GM12878 (cell line): ENCODE results near the gene RAB31. TPM values are rescaled to one million over a fixed set of nuclear protein-coding genes. Genes with fewer than 3 reads are reported as not detected.

ENCODE experiments used
- ATAC-seq: fragments of 200-7000 bp; cut with Tn5 transposase; 3 replicates; pipeline ENCODE4 v1.9.1; 2020; ENCODE audit warnings: mild to moderate bottlenecking, moderate library complexity
- BruUV-seq: library from RNA; stranded (reverse); fragments of 400-500 nt; replicated peaks from 2 replicates; lab custom pipeline; 2021; lab: Mats Ljungman, UMichigan
- CTCF ChIA-PET: fragments of 300-600 bp; sonication (Branson Sonifier 250); formaldehyde crosslinking; extraction: SDS; loops from one replicate; lab custom pipeline; 2021; ENCODE audit warnings: inconsistent platforms; lab: Yijun Ruan, JAX
- POLR2A ChIA-PET: fragments of 350-600 bp; formaldehyde crosslinking; extraction: SDS; loops from one replicate; lab custom pipeline; 2021; ENCODE audit warnings: inconsistent platforms; lab: Charles Lee
- RAD21 ChIA-PET: fragments of 300-600 bp; sonication (Branson Sonifier 250); formaldehyde crosslinking; loops from one replicate; lab custom pipeline; 2023; ENCODE audit warnings: antibody characterized with exemption; ENCODE audit not compliant: unreplicated experiment; lab: Charles Lee
- SMC1A ChIA-PET: fragments of 300-600 bp; sonication (Branson Sonifier 250); formaldehyde crosslinking; loops from one replicate; lab custom pipeline; 2023; ENCODE audit not compliant: unreplicated experiment, uncharacterized antibody; lab: Charles Lee
- DNase-seq: peaks from one replicate; pipeline ENCODE4 v3.0.0-alpha.2; 2011; ENCODE audit warnings: low read depth, low spot score
- FAIRE-seq: peaks from 3 replicates; lab custom pipeline; 2011; peaks lifted over from hg19 to GRCh38; lab: Jason Lieb, UNC
- H2AFZ ChIP-seq: 2 replicates; pipeline ENCODE4 v1.6.0; 2011; ENCODE audit warnings: low read depth, low read length, control low read depth; ENCODE audit not compliant: control insufficient read depth
- H3K27ac ChIP-seq: 2 replicates; pipeline ENCODE4 v1.5.1; 2011; ENCODE audit warnings: control low read depth; ENCODE audit not compliant: control insufficient read depth, insufficient read depth
- H3K27me3 ChIP-seq, 2 experiments: replicated peaks in 1 of 2; 2 replicates each; pipeline versions ENCODE4 v1.6.0 to v1.6.1; 2011; ENCODE audit warnings: low read length in 1 of 2; ENCODE audit not compliant: control insufficient read depth in 2 of 2, insufficient read depth in 2 of 2
- H3K36me3 ChIP-seq, 2 experiments: 2 replicates each; pipeline ENCODE4 v1.5.1; 2011; ENCODE audit warnings: low read length in 1 of 2; ENCODE audit not compliant: control insufficient read depth in 2 of 2, insufficient read depth in 2 of 2
- H3K4me1 ChIP-seq: 2 replicates; pipeline ENCODE4 v1.6.1; 2011; ENCODE audit warnings: mild to moderate bottlenecking, low read length, moderate library complexity, mixed read lengths; ENCODE audit not compliant: control insufficient read depth, insufficient read depth
- H3K4me2 ChIP-seq: 2 replicates; pipeline ENCODE4 v1.6.0; 2011; ENCODE audit warnings: control low read depth; ENCODE audit not compliant: control insufficient read depth, insufficient read depth
- H3K4me3 ChIP-seq: fragments of 200-600 bp; sonication (generic); 2 replicates; pipeline ENCODE4 v1.5.1; 2016
- H3K79me2 ChIP-seq: 2 replicates; pipeline ENCODE4 v1.6.0; 2011; ENCODE audit warnings: low read length; ENCODE audit not compliant: control insufficient read depth, insufficient read depth
- H3K9ac ChIP-seq: 2 replicates; pipeline ENCODE4 v1.8.0; 2011; ENCODE audit warnings: low read length, control low read depth, mixed read lengths; ENCODE audit not compliant: control insufficient read depth, insufficient read depth
- H3K9me3 ChIP-seq: replicated peaks from 3 replicates; pipeline ENCODE4 v1.5.1; 2011; ENCODE audit warnings: mild to moderate bottlenecking, low read length; ENCODE audit not compliant: control insufficient read depth, insufficient read depth
- H4K20me1 ChIP-seq: 2 replicates; pipeline ENCODE4 v1.6.0; 2011; ENCODE audit not compliant: control insufficient read depth, insufficient read depth
- ATF3 ChIP-seq: IDR thresholded peaks from 2 replicates; pipeline ENCODE4 v1.6.1; 2011; ENCODE audit warnings: low read depth, mild to moderate bottlenecking, low read length, moderate library complexity, borderline replicate concordance; ENCODE audit errors: extremely low read depth
- CEBPZ ChIP-seq: fragments of 150-350 bp; IDR thresholded peaks from 2 replicates; pipeline ENCODE4 v1.6.1; 2016; ENCODE audit warnings: low read depth, low read length
- CHD4 ChIP-seq: fragments of 200-600 bp; sonication (generic); IDR thresholded peaks from 2 replicates; pipeline ENCODE4 v1.6.1; 2016; ENCODE audit warnings: mild to moderate bottlenecking
- EED ChIP-seq: sonication (generic); IDR thresholded peaks from 2 replicates; pipeline ENCODE4 v1.6.1; 2016; ENCODE audit warnings: antibody characterized with exemption, low read depth
- HDGF ChIP-seq: fragments of 450-650 bp; IDR thresholded peaks from 2 replicates; pipeline ENCODE4 v1.6.1; 2016; ENCODE audit warnings: antibody characterized with exemption
- IKZF2 ChIP-seq, 2 experiments: fragments of 450-650 bp; IDR thresholded peaks; 2 replicates each; pipeline ENCODE4 v1.6.1; 2017; ENCODE audit warnings: mild to moderate bottlenecking in 2 of 2, moderate library complexity in 2 of 2
- IRF3 ChIP-seq: fragments of 450-650 bp; IDR thresholded peaks from 2 replicates; pipeline ENCODE4 v1.6.1; 2014; ENCODE audit warnings: mild to moderate bottlenecking
- IRF4 ChIP-seq: IDR thresholded peaks from 2 replicates; pipeline ENCODE4 v1.6.1; 2011; ENCODE audit warnings: low read depth, low read length
- KDM1A ChIP-seq: fragments of 200-600 bp; sonication (generic); IDR thresholded peaks from 2 replicates; pipeline ENCODE4 v1.6.1; 2016; ENCODE audit warnings: borderline replicate concordance
- MYB ChIP-seq: fragments of 150-350 bp; IDR thresholded peaks from 2 replicates; pipeline ENCODE4 v1.6.1; 2014; ENCODE audit warnings: mild to moderate bottlenecking, low read depth, low read length, borderline replicate concordance
- NRF1 ChIP-seq: conservative IDR thresholded peaks from 2 replicates; pipeline ENCODE4 v1.6.1; 2011; ENCODE audit warnings: mild to moderate bottlenecking, low read depth, low read length, improper control_type of control experiment
- RUNX3 ChIP-seq: IDR thresholded peaks from 2 replicates; pipeline ENCODE4 v1.6.1; 2012; ENCODE audit warnings: low read length, inconsistent platforms
- SKIL ChIP-seq: fragments of 450-650 bp; IDR thresholded peaks from 2 replicates; pipeline ENCODE4 v1.6.1; 2017; ENCODE audit warnings: mild to moderate bottlenecking, low read depth, inconsistent platforms; ENCODE audit not compliant: poor library complexity, severe bottlenecking
- SREBF1 ChIP-seq: IDR thresholded peaks from 2 replicates; pipeline ENCODE4 v1.6.1; 2012; ENCODE audit warnings: mild to moderate bottlenecking, low read length
- USF2 ChIP-seq: IDR thresholded peaks from 2 replicates; pipeline ENCODE4 v1.6.1; 2011; ENCODE audit warnings: low read depth, low read length, improper control_type of control experiment, borderline replicate concordance
- YBX1 ChIP-seq: fragments of 450-650 bp; IDR thresholded peaks from 2 replicates; pipeline ENCODE4 v1.6.1; 2016; ENCODE audit warnings: antibody characterized with exemption
- WGBS: methylation state at CpG from one replicate; pipeline ENCODE4 v1.1.6; 2016; ENCODE audit warnings: low lambda C conversion rate; ENCODE audit not compliant: insufficient replicate concordance, insufficient coverage; ENCODE audit errors: missing lambda C conversion rate; 5-methylcytosine and 5-hydroxymethylcytosine counted together
- in situ Hi-C: fragments of 300-500 bp; cut with MboI; formaldehyde crosslinking; loops from 9 replicates; pipeline ENCODE4 v1.14.3; 2018; ENCODE audit warnings: mixed read lengths
- intact Hi-C: fragments of 100-400 bp; cut with micrococcal nuclease; formaldehyde crosslinking; loops from one replicate; pipeline ENCODE4 v1.14.2; 2022; ENCODE audit not compliant: unreplicated experiment
- polyA plus RNA-seq, 11 experiments: library from polyadenylated mRNA; depleted of rRNA in 4 of 11; unstranded in 6 of 11; stranded (reverse) in 5 of 11; fragments of >200 nt; fragmentation: Nextera tagmentation in 4 of 11; fragmentation: Illumina TruSeq in 1 of 11; extraction: Ambion mirVana in 4 of 11; extraction: Trizol in 1 of 11; gene quantifications; 1 replicate in 1 of 11; 2 replicates in 10 of 11; pipeline versions ENCODE4 v1.2.1 to v1.2.3, GENCODE V29; 2011 to 2016; ENCODE audit warnings: inconsistent platforms in 2 of 11, missing spikeins in 2 of 11, low read depth in 1 of 11
- total RNA-seq, 4 experiments: library from RNA; depleted of rRNA in 3 of 4; stranded (reverse); fragments of >200 nt in 3 of 4; fragmentation: Illumina TruSeq in 1 of 4; extraction: Trizol in 1 of 4; gene quantifications; 2 replicates each; pipeline versions ENCODE4 v1.2.1 to v1.2.3, GENCODE V29; 2013 to 2021

The RAB31 gene
- total and polyA plus RNA-seq, 10 of the 15 experiments (the other 5 are each of a cell fraction or from before 2014, with no cell fraction given): 0.80 to 23.3 (median 12.2) TPM

GRCh38 chr18:9750606-9751304 lies 42.7 kb downstream of the RAB31 start:
- Histone ChIP-seq H3K4me3 (no peak overlapping the region), H3K9ac (no peak overlapping the region), H3K4me1 (no peaks in the 10 kb centered on the region; the same call in 1 of the 2 replicates), H2AFZ (no peak overlapping the region), H3K79me2 (no peaks in the 10 kb centered on the region), H3K36me3 (no peaks in the 10 kb centered on the region), H3K4me2 (no peak overlapping the region), H4K20me1 (no peaks in the 10 kb centered on the region), H3K27me3 (no peaks in the 10 kb centered on the region), H3K9me3 (no peaks in the 10 kb centered on the region), H3K27ac (no peak overlapping the region)
- FAIRE-seq (no peak), ATAC-seq (no peak), DNase-seq (no peak)
- ChIA-PET CTCF (no interaction called here), SMC1A (no interaction called here), RAD21 (no interaction called here), POLR2A (no interaction called here)
- intact Hi-C loops: no loop called here
- no TSS peak for BruUV-seq
- TF ChIP-seq ATF3 (no peak), IKZF2 (IDR thresholded peaks at IDR 0.05) (no peak), NRF1 (no peak), KDM1A (no peak), RUNX3 (no peak), HDGF (no peak), MYB (no peak), EED (no peak), IRF4 (no peak), CHD4 (no peak), SKIL (no peak), USF2 (no peak), CEBPZ (no peak), IRF3 (no peak), YBX1 (no peak), SREBF1 (no peak)
- in situ Hi-C loops: no loop called here
- 89% methylated on average over 11 of the region's 11 CpGs for WGBS
